ENCODE results near the gene RASAL1. TPM values are rescaled to one million over a fixed set of nuclear protein-coding genes. Genes with fewer than 3 reads are reported as not detected.

RASAL1 gene
- total RNA-seq = not detected

- TF ChIP-seq CTCF (IDR thresholded peaks at IDR 0.05; ENCODE audit: low read depth) = no peak
These were observed at the start of gene RASAL1 for GRCh38 chr12:113135178-113136127. Gene RASAL1, minus strand, starts transcription at chr12:113135761. Its CDS starts 299 bp downstream, at chr12:113135462.

GRCh38 chr12:113184900-113185179 is 49.3 kb upstream of the RASAL1 start:
- TF ChIP-seq CTCF (IDR thresholded peaks at IDR 0.05; ENCODE audit: low read depth) = no peak

- TF ChIP-seq CTCF (IDR thresholded peaks at IDR 0.05; ENCODE audit: low read depth) = no peak
These were observed 48.7 kb upstream of the RASAL1 start for GRCh38 chr12:113184098-113184899.

GRCh38 chr12:113183030-113183589 is 47.5 kb upstream of the RASAL1 start:
- no peak for TF ChIP-seq CTCF (IDR thresholded peaks at IDR 0.05; ENCODE audit: low read depth)

- TF ChIP-seq CTCF (IDR thresholded peaks at IDR 0.05; ENCODE audit: low read depth) = no peak
These were observed 46.4 kb upstream of the RASAL1 start for GRCh38 chr12:113181975-113182374.

- no peak for TF ChIP-seq CTCF (IDR thresholded peaks at IDR 0.05; ENCODE audit: low read depth)
These were observed 44.8 kb upstream of the RASAL1 start for GRCh38 chr12:113180333-113180732.

GRCh38 chr12:113179023-113179422 is 43.5 kb upstream of the RASAL1 start:
- TF ChIP-seq CTCF (IDR thresholded peaks at IDR 0.05; ENCODE audit: low read depth) = no peak
